ENCODE results near the gene COMMD3.

DNA sequence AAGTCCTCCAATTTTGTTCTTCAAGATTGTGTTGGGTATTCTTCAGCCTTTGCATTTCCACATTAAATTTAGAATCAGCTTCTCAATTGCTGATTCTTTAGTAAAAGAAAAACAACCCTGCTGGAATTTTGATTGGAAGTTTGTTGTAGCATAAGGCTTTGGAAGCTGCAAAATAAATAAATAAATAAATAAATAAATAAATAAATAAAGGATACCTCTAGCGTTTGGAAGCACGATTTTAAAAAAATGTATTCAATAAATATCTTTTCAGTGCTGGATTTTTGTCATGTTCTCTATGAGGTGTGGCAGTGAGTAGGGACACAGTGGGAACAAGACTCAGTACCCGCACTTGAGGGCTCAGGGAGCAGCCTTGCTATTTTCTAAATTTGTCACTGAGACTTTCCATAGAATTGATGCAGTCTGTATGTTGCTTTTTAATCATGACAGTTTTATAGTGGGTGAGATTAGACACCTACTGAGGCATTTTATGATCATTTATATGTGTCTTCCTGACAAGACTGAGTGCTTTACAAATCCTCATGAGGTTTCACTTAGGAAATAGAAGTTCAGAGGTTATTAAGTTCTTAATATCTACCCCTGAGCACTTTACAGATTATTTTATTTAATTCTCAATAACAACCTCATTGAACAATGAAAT, 22.3 kb upstream of the COMMD3 start:
- TF ChIP-seq EZH2 (IDR thresholded peaks at IDR 0.05; ENCODE audit: borderline replicate concordance, insufficient read depth, low read length, poor library complexity, severe bottlenecking), result no peak
- TF ChIP-seq, protein P1, sequence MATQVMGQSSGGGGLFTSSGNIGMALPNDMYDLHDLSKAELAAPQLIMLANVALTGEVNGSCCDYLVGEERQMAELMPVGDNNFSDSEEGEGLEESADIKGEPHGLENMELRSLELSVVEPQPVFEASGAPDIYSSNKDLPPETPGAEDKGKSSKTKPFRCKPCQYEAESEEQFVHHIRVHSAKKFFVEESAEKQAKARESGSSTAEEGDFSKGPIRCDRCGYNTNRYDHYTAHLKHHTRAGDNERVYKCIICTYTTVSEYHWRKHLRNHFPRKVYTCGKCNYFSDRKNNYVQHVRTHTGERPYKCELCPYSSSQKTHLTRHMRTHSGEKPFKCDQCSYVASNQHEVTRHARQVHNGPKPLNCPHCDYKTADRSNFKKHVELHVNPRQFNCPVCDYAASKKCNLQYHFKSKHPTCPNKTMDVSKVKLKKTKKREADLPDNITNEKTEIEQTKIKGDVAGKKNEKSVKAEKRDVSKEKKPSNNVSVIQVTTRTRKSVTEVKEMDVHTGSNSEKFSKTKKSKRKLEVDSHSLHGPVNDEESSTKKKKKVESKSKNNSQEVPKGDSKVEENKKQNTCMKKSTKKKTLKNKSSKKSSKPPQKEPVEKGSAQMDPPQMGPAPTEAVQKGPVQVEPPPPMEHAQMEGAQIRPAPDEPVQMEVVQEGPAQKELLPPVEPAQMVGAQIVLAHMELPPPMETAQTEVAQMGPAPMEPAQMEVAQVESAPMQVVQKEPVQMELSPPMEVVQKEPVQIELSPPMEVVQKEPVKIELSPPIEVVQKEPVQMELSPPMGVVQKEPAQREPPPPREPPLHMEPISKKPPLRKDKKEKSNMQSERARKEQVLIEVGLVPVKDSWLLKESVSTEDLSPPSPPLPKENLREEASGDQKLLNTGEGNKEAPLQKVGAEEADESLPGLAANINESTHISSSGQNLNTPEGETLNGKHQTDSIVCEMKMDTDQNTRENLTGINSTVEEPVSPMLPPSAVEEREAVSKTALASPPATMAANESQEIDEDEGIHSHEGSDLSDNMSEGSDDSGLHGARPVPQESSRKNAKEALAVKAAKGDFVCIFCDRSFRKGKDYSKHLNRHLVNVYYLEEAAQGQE (IDR thresholded peaks at IDR 0.05; ENCODE audit: borderline replicate concordance), result no peak
- TF ChIP-seq, protein P2, sequence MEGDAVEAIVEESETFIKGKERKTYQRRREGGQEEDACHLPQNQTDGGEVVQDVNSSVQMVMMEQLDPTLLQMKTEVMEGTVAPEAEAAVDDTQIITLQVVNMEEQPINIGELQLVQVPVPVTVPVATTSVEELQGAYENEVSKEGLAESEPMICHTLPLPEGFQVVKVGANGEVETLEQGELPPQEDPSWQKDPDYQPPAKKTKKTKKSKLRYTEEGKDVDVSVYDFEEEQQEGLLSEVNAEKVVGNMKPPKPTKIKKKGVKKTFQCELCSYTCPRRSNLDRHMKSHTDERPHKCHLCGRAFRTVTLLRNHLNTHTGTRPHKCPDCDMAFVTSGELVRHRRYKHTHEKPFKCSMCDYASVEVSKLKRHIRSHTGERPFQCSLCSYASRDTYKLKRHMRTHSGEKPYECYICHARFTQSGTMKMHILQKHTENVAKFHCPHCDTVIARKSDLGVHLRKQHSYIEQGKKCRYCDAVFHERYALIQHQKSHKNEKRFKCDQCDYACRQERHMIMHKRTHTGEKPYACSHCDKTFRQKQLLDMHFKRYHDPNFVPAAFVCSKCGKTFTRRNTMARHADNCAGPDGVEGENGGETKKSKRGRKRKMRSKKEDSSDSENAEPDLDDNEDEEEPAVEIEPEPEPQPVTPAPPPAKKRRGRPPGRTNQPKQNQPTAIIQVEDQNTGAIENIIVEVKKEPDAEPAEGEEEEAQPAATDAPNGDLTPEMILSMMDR (IDR thresholded peaks at IDR 0.05; ENCODE audit: poor library complexity, severe bottlenecking), result no peak
- TF ChIP-seq POLR2AphosphoS5 (IDR thresholded peaks at IDR 0.05), result no peak
- TF ChIP-seq MXI1 (conservative IDR thresholded peaks at IDR 0.05; ENCODE audit: poor library complexity, severe bottlenecking), result no peak

All from neural cell (in vitro differentiated cells).